ENCODE data around the gene GSTM5. TPM values are rescaled to one million over a fixed set of nuclear protein-coding genes. Genes with fewer than 3 reads are reported as not detected.
"Not testable (repeated sequence)": the region's sequence is repeated elsewhere in the genome, so short reads cannot be mapped to it uniquely, and the experiment has no call there.

The GSTM5 gene
- total and polyA plus RNA-seq, 7 experiments from 2014 or later, result 0.42 to 0.81 TPM; not detected in 5

DNA sequence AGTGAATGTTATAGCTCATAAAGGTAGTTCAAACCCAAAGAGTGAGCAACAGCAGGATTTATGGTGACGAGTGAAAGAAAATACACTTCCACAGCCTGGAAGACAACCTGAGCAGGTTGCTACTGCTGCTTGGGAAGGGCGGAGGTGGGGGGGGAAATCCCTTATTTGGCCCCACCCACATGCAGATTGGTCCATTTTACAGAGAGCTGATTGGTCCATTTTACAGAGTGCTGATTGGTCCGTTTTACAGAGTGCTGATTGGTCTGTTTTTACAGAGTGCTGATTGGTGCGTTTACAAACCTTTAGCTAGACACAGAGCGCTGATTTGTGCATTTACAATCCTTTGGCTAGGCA lies 42.1 kb upstream of the GSTM5 start:
- intact Hi-C loops (cut with micrococcal nuclease), result loop anchor here (2.0 to 5.0 kb wide), 3 partner anchors 17 to 669 kb away; partner anchors contain the start of genes GSTM1 (in 1 of the 2) and RBM15 (in 1 of the 2)
- Mint-ChIP-seq H3K4me1 (peaks cover 16 to 30% (median 24%) of the 10 kb centered on the region in 7 donors), H3K27ac (peak overlapping the region; percentile 34 to 90 (median 72)), H3K36me3 (peaks cover 6 to 23% (median 10%) of the 10 kb centered on the region in 5 donors), H3K4me3 (peak overlapping the region; percentile 73 to 92 (median 82))
- not testable (repeated sequence) for H3K9me3 Mint-ChIP-seq; H3K27me3 Mint-ChIP-seq; H3K4me3 ChIP-seq (ENCODE audit: low read length); ATAC-seq; H3K27me3 ChIP-seq (ENCODE audit: control insufficient read depth in 2 of 2, insufficient read depth in 2 of 2, low read length in 2 of 2); H3K27ac ChIP-seq (ENCODE audit: low read depth, low read length); H3K9me3 ChIP-seq (ENCODE audit: control insufficient read depth in 2 of 3, low read length in 3 of 3); H3K36me3 ChIP-seq (ENCODE audit: control insufficient read depth in 2 of 3, insufficient read depth in 3 of 3, low read length in 3 of 3)
- ChIA-PET CTCF (interaction anchor here (0.7 to 1.0 kb wide), 2 partner anchors 14 to 26 kb away, joined by 3 to 4 read pairs; partner anchors contain the start of gene GSTM4), POLR2A (interaction anchor here (0.5 kb wide), 1 partner anchor 1914 kb away, joined by 5 read pairs; no protein-coding TSS in a partner anchor)
- DNase-seq, result peak in 1 of 9 donors; percentile 22
- H3K4me1 ChIP-seq (ENCODE audit: control insufficient read depth in 2 of 2, insufficient read depth in 2 of 2, low read length in 2 of 2), result peaks cover 0 to 11% of the 10 kb centered on the region in 2 donors

DNA sequence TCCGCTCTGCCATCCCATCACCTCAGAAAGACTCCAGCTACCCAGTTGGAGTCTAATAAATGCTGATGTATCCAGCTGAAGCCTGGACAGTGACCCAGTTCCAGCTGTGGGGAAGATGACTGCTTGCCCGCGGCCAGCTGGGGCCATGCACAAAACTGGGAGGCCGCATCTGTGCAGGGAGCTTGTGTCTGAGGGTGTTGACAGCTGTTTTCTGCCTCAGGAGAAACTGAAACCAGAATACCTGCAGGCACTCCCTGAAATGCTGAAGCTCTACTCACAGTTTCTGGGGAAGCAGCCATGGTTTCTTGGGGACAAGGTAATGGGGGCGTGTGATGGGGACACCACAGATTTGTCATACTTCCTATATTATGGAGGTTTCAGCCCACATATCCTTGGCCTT lies 41.0 kb upstream of the GSTM5 start:
- Mint-ChIP-seq H3K27me3 (no peaks in the 10 kb centered on the region), H3K36me3 (peaks cover 6 to 18% (median 10%) of the 10 kb centered on the region in 5 donors), H3K9me3 (no peaks in the 10 kb centered on the region), H3K4me1 (peaks cover 16 to 30% (median 24%) of the 10 kb centered on the region in 7 donors), H3K4me3 (peak overlapping the region in 3 of 10 donors; percentile 5 to 44 (median 32)), H3K27ac (peak overlapping the region in 1 of 9 donors; percentile 67)
- H3K9me3 ChIP-seq (ENCODE audit: control insufficient read depth in 2 of 3, low read length in 3 of 3), result no peaks in the 10 kb centered on the region
- intact Hi-C loops (cut with micrococcal nuclease), result no loop called here
- CTCF ChIA-PET, result interaction anchor here (1.1 kb wide), 1 partner anchor 31 kb away, joined by 3 read pairs; no protein-coding TSS in a partner anchor
- H3K4me1 ChIP-seq (ENCODE audit: control insufficient read depth in 2 of 2, insufficient read depth in 2 of 2, low read length in 2 of 2), result peaks cover 0 to 11% of the 10 kb centered on the region in 2 donors
- DNase-seq (no peak), ATAC-seq (no peak)
- H3K4me3 ChIP-seq (ENCODE audit: low read length), result no peak overlapping the region
- H3K27me3 ChIP-seq (ENCODE audit: control insufficient read depth in 2 of 2, insufficient read depth in 2 of 2, low read length in 2 of 2), result no peaks in the 10 kb centered on the region
- no peak overlapping the region for H3K27ac ChIP-seq (ENCODE audit: low read depth, low read length)
- no peaks in the 10 kb centered on the region for H3K36me3 ChIP-seq (ENCODE audit: control insufficient read depth in 2 of 3, insufficient read depth in 3 of 3, low read length in 3 of 3)
- POLR2A ChIA-PET, result interaction anchor here (0.7 kb wide), 1 partner anchor 10 kb away, joined by 3 read pairs; no protein-coding TSS in a partner anchor

DNA sequence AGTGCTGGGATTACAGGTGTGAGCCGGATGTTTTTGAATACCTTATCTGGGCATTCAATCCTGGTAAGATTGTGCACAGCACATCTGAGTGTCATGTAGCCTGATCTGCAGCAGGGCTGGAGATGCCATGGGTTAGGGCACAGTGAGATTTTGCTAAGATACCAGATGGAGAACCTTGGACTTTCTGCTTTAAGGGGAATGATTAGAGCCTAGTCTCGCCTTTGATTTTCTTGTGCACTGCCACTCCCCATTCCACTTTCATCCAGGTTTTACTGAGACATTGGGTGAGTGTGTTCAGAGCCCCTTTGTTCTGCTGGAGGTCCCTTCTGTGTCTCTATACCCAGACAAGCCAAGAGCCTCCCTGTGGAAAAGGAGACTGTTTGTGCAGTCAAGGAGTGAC lies 38.2 kb upstream of the GSTM5 start:
- peaks cover 11 to 20% (median 17%) of the 10 kb centered on the region in 7 donors for H3K4me1 Mint-ChIP-seq
- H3K27ac ChIP-seq (ENCODE audit: low read depth, low read length); H3K9me3 ChIP-seq (ENCODE audit: control insufficient read depth in 2 of 3, low read length in 3 of 3); H3K4me3 ChIP-seq (ENCODE audit: low read length); H3K27me3 ChIP-seq (ENCODE audit: control insufficient read depth in 2 of 2, insufficient read depth in 2 of 2, low read length in 2 of 2); H3K27me3 Mint-ChIP-seq; H3K27ac Mint-ChIP-seq; ATAC-seq; H3K36me3 ChIP-seq (ENCODE audit: control insufficient read depth in 2 of 3, insufficient read depth in 3 of 3, low read length in 3 of 3); H3K9me3 Mint-ChIP-seq; DNase-seq; H3K4me1 ChIP-seq (ENCODE audit: control insufficient read depth in 2 of 2, insufficient read depth in 2 of 2, low read length in 2 of 2); CTCF ChIA-PET; intact Hi-C loops (cut with micrococcal nuclease); H3K4me3 Mint-ChIP-seq: not testable (repeated sequence)
- peaks cover 6 to 18% (median 10%) of the 10 kb centered on the region in 5 donors for H3K36me3 Mint-ChIP-seq
- POLR2A ChIA-PET, result interaction anchor here (0.5 kb wide), 1 partner anchor 246 kb away, joined by 3 read pairs; no protein-coding TSS in a partner anchor

DNA sequence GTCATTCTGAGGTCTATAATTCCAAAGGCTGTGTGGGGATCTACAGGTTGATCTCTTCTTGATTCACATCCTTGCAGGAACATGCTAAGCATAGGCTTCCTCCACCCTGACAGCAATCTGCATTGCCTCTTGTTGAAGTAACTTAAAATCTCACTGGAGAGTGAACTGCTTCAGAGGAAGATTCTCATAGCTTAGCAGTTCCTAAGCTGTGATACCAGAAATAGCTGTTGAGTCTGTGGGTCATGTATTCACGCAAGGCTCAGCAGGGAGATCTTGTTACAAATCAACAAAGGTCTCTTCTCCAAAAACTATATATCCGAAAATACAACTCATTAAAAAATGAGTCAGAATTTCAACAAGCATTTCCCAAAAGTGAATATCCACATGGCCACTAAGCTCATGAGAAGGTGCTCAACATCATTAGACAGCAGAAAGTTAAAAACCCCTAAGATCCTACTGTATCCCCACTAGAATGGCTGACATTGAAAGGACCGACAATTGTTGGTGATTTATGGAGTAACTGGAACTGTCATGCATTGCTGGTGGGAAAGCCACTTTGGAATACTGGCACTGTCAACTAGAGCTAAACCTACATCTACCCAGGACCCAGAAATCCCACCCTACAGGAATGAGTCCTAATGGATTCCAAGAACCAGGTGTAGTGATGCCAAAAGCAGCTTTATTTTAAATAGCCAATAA lies 35.2 kb upstream of the GSTM5 start:
- intact Hi-C loops (cut with micrococcal nuclease); H3K27me3 ChIP-seq (ENCODE audit: control insufficient read depth in 2 of 2, insufficient read depth in 2 of 2, low read length in 2 of 2); H3K4me3 ChIP-seq (ENCODE audit: low read length); H3K27me3 Mint-ChIP-seq; H3K4me3 Mint-ChIP-seq; DNase-seq; H3K4me1 ChIP-seq (ENCODE audit: control insufficient read depth in 2 of 2, insufficient read depth in 2 of 2, low read length in 2 of 2); H3K4me1 Mint-ChIP-seq; H3K9me3 ChIP-seq (ENCODE audit: control insufficient read depth in 2 of 3, low read length in 3 of 3); H3K36me3 Mint-ChIP-seq; POLR2A ChIA-PET; H3K9me3 Mint-ChIP-seq; ATAC-seq; H3K27ac ChIP-seq (ENCODE audit: low read depth, low read length); H3K36me3 ChIP-seq (ENCODE audit: control insufficient read depth in 2 of 3, insufficient read depth in 3 of 3, low read length in 3 of 3): not testable (repeated sequence)
- H3K27ac Mint-ChIP-seq, result peak overlapping the region in 1 of 9 donors; percentile 68
- CTCF ChIA-PET, result interaction anchor here (0.7 kb wide), 1 partner anchor 44 kb away, joined by 3 read pairs; no protein-coding TSS in a partner anchor

DNA sequence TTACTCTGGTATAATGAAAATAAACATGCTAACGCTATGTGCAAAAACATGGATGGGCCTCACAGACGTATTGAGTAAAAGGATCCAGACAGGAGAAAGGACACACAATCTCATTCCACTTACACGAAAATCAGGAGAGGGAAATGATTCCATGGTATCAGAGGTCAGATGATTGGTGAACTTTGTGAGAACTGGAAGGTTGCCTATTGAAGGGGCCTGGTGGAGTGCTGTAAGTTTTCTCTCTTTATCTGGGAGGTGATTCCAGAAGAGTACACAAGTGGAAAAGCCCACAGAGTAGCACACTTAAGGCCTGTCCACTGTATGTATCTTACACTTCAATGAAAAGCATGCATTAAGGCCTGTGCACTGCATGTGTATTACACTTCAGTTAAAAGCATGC lies 34.6 kb upstream of the GSTM5 start:
- CTCF ChIA-PET, result interaction anchor here (0.7 kb wide), 1 partner anchor 43 kb away, joined by 3 read pairs; no protein-coding TSS in a partner anchor

DNA sequence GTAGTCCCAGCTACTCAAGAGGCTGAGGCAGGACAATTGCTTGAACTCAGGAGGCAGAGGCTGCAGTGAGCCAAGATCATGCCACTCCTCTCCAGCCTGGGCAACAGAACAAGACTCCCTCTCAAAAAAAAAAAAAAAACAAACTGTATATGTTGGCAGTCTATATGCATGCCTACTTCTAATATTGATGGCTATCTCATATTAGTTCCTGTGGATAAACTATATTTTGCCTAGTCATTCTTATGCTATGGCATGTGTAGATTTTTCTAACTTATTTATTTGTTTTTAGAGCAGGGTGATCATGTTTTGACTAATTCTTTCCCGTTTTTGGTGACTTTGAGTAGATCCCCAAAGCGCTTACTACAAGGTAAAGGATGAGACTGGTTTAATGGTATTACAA lies 33.4 kb upstream of the GSTM5 start:
- H3K36me3 Mint-ChIP-seq; intact Hi-C loops (cut with micrococcal nuclease); H3K9me3 ChIP-seq (ENCODE audit: control insufficient read depth in 2 of 3, low read length in 3 of 3); H3K4me1 ChIP-seq (ENCODE audit: control insufficient read depth in 2 of 2, insufficient read depth in 2 of 2, low read length in 2 of 2); H3K9me3 Mint-ChIP-seq; DNase-seq; H3K4me3 Mint-ChIP-seq; H3K27me3 ChIP-seq (ENCODE audit: control insufficient read depth in 2 of 2, insufficient read depth in 2 of 2, low read length in 2 of 2); H3K4me1 Mint-ChIP-seq; H3K27me3 Mint-ChIP-seq; H3K27ac ChIP-seq (ENCODE audit: low read depth, low read length); H3K4me3 ChIP-seq (ENCODE audit: low read length); CTCF ChIA-PET; H3K27ac Mint-ChIP-seq; H3K36me3 ChIP-seq (ENCODE audit: control insufficient read depth in 2 of 3, insufficient read depth in 3 of 3, low read length in 3 of 3); ATAC-seq: not testable (repeated sequence)
- POLR2A ChIA-PET, result interaction anchor here (0.7 kb wide), 1 partner anchor 21 kb away, joined by 3 read pairs; no protein-coding TSS in a partner anchor

More for the DNA sequence above, 34.6 kb upstream of the GSTM5 start:
- Histone ChIP-seq H3K27ac (ENCODE audit: low read depth, low read length) (no peak overlapping the region), H3K4me1 (ENCODE audit: control insufficient read depth in 2 of 2, insufficient read depth in 2 of 2, low read length in 2 of 2) (no peaks in the 10 kb centered on the region), H3K36me3 (ENCODE audit: control insufficient read depth in 2 of 3, insufficient read depth in 3 of 3, low read length in 3 of 3) (no peaks in the 10 kb centered on the region), H3K9me3 (ENCODE audit: control insufficient read depth in 2 of 3, low read length in 3 of 3) (no peaks in the 10 kb centered on the region), H3K4me3 (ENCODE audit: low read length) (no peak overlapping the region), H3K27me3 (ENCODE audit: control insufficient read depth in 2 of 2, insufficient read depth in 2 of 2, low read length in 2 of 2) (no peaks in the 10 kb centered on the region)
- Mint-ChIP-seq H3K36me3 (peaks cover 0 to 4% (median 0%) of the 10 kb centered on the region in 5 donors), H3K9me3 (no peaks in the 10 kb centered on the region), H3K27ac (no peak overlapping the region), H3K4me1 (no peaks in the 10 kb centered on the region), H3K4me3 (no peak overlapping the region), H3K27me3 (no peaks in the 10 kb centered on the region)
- POLR2A ChIA-PET, result no interaction called here
- intact Hi-C loops (cut with micrococcal nuclease), result no loop called here
- DNase-seq (no peak), ATAC-seq (no peak)
